Smooth muscle cell (in vitro differentiated cells): Measurements from ENCODE around the gene SLC2A5. TPM values are rescaled to one million over a fixed set of nuclear protein-coding genes. Genes with fewer than 3 reads are reported as not detected.
"Not testable (repeated sequence)": the region's sequence is repeated elsewhere in the genome, so short reads cannot be mapped to it uniquely, and the experiment has no call there.

Experiments
- DNase-seq: peaks from one replicate; lab custom pipeline; 2025; ENCODE audit not compliant: unreplicated experiment; lab: John Stamatoyannopoulos, UW
- H2AFZ ChIP-seq: fragments of 200-600 bp; sonication (generic); 2 replicates; pipeline ENCODE4 v1.6.0; 2016; ENCODE audit warnings: antibody characterized with exemption, low read depth, mild to moderate bottlenecking
- H3F3A ChIP-seq: fragments of 200-600 bp; sonication (generic); 2 replicates; pipeline ENCODE4 v1.6.0; 2017; ENCODE audit warnings: antibody characterized with exemption, low read depth
- H3K27ac ChIP-seq: fragments of 200-600 bp; sonication (generic); 2 replicates; pipeline ENCODE4 v1.5.1; 2016; ENCODE audit warnings: low read depth, mild to moderate bottlenecking
- H3K27me3 ChIP-seq: fragments of 200-600 bp; sonication (generic); 2 replicates; pipeline ENCODE4 v1.6.1; 2016; ENCODE audit warnings: low read depth, mild to moderate bottlenecking
- H3K36me3 ChIP-seq: fragments of 200-600 bp; sonication (generic); 2 replicates; pipeline ENCODE4 v1.5.1; 2016; ENCODE audit warnings: low read depth
- H3K4me1 ChIP-seq: fragments of 200-600 bp; sonication (generic); 2 replicates; pipeline ENCODE4 v1.5.1; 2016; ENCODE audit warnings: low read depth
- H3K4me2 ChIP-seq: fragments of 200-600 bp; sonication (generic); 2 replicates; pipeline ENCODE4 v1.6.0; 2016; ENCODE audit warnings: mild to moderate bottlenecking
- H3K4me3 ChIP-seq: fragments of 200-600 bp; sonication (generic); 2 replicates; pipeline ENCODE4 v1.5.1; 2016; ENCODE audit warnings: mild to moderate bottlenecking
- H3K79me2 ChIP-seq: fragments of 200-600 bp; sonication (generic); 2 replicates; pipeline ENCODE4 v1.6.0; 2016; ENCODE audit warnings: low read depth, mild to moderate bottlenecking
- H3K9ac ChIP-seq: fragments of 200-600 bp; sonication (generic); 2 replicates; pipeline ENCODE4 v1.6.0; 2016; ENCODE audit warnings: low read depth
- H3K9me3 ChIP-seq: fragments of 200-600 bp; sonication (generic); replicated peaks from 2 replicates; pipeline ENCODE4 v1.5.1; 2016; ENCODE audit warnings: low read depth
- H4K20me1 ChIP-seq: fragments of 200-600 bp; sonication (generic); 2 replicates; pipeline ENCODE4 v1.6.0; 2016; ENCODE audit warnings: low read depth
- CTCF ChIP-seq: fragments of 200-600 bp; sonication (generic); IDR thresholded peaks from 2 replicates; pipeline ENCODE4 v1.5.1; 2017; ENCODE audit warnings: borderline replicate concordance, mild to moderate bottlenecking, antibody characterized with exemption; ENCODE audit not compliant: insufficient read depth, poor library complexity, severe bottlenecking
- WGBS: methylation state at CpG from one replicate; pipeline ENCODE4 v1.1.7; 2016; ENCODE audit warnings: low lambda C conversion rate; 5-methylcytosine and 5-hydroxymethylcytosine counted together
- polyA plus RNA-seq: library from polyadenylated mRNA; unstranded; fragments of >200 nt; fragmentation: Nextera tagmentation; extraction: Ambion mirVana; gene quantifications from 2 replicates; pipeline ENCODE4 v1.2.1, GENCODE V29; 2016
- total RNA-seq: library from RNA; depleted of rRNA; stranded (reverse); fragments of >200 nt; gene quantifications from 2 replicates; pipeline ENCODE4 v1.2.3, GENCODE V29; 2014

SLC2A5 gene
- total and polyA plus RNA-seq, 2 experiments from 2014 or later, result 0.04 TPM; not detected in 1

GRCh38 chr1:9004031-9004699, 65.3 kb downstream of the SLC2A5 start:
- H3K9me3 ChIP-seq, result no peaks in the 10 kb centered on the region
- H3K4me1 ChIP-seq, result peaks cover 4% of the 10 kb centered on the region
- H3F3A ChIP-seq, result no peaks in the 10 kb centered on the region
- H3K4me2 ChIP-seq, result no peak overlapping the region
- no peaks in the 10 kb centered on the region for H3K36me3 ChIP-seq
- TF ChIP-seq CTCF, result no peak
- no peaks in the 10 kb centered on the region for H3K79me2 ChIP-seq
- H3K27ac ChIP-seq, result no peak overlapping the region
- WGBS, result 85% methylated on average over 11 of the region's 11 CpGs
- no peak overlapping the region for H3K4me3 ChIP-seq
- no peak overlapping the region for H2AFZ ChIP-seq
- no peaks in the 10 kb centered on the region for H3K27me3 ChIP-seq
- no peak for DNase-seq
- no peak overlapping the region for H3K9ac ChIP-seq
- H4K20me1 ChIP-seq, result no peaks in the 10 kb centered on the region

- not testable (repeated sequence) for H3K9me3 ChIP-seq, H3K4me3 ChIP-seq, H2AFZ ChIP-seq, H4K20me1 ChIP-seq, H3K36me3 ChIP-seq, DNase-seq, H3K9ac ChIP-seq, H3K27me3 ChIP-seq, H3F3A ChIP-seq, H3K79me2 ChIP-seq, H3K4me2 ChIP-seq, H3K4me1 ChIP-seq, H3K27ac ChIP-seq
- WGBS, result 68% methylated on average over 11 of the region's 11 CpGs
Observed at GRCh38 chr1:9002215-9002560, 67.2 kb downstream of the SLC2A5 start.

- H3K27me3 ChIP-seq, H3K4me2 ChIP-seq, H4K20me1 ChIP-seq, H3K4me1 ChIP-seq, H2AFZ ChIP-seq, H3K9ac ChIP-seq, H3K79me2 ChIP-seq, H3K27ac ChIP-seq, H3K4me3 ChIP-seq, H3F3A ChIP-seq, H3K36me3 ChIP-seq, H3K9me3 ChIP-seq, DNase-seq: not testable (repeated sequence)
- WGBS, result 75% methylated on average over 13 of the region's 13 CpGs
Observed at GRCh38 chr1:9001534-9002214, 67.8 kb downstream of the SLC2A5 start.

GRCh38 chr1:8993962-8994675, 75.3 kb downstream of the SLC2A5 start:
- H3K36me3 ChIP-seq, H3K9ac ChIP-seq, H3K27me3 ChIP-seq, H3K4me2 ChIP-seq, H4K20me1 ChIP-seq, H3K9me3 ChIP-seq, H3K79me2 ChIP-seq, H3K4me1 ChIP-seq, H2AFZ ChIP-seq, DNase-seq, H3K4me3 ChIP-seq, H3K27ac ChIP-seq, H3F3A ChIP-seq: not testable (repeated sequence)
- 91% methylated on average over 13 of the region's 13 CpGs for WGBS
